Amniotic stem cell (primary cell): ENCODE results near the gene ZBTB20.

Source experiments
- DNase-seq: peaks from one replicate; lab custom pipeline; 2025; lab: John Stamatoyannopoulos, UW

Gene ZBTB20

GRCh38 chr3:114671741-114672510 is 475.2 kb downstream of the ZBTB20 start:
- DNase-seq: no peak

- DNase-seq: no peak
These were observed 477.5 kb downstream of the ZBTB20 start for GRCh38 chr3:114669614-114670013.

DNA sequence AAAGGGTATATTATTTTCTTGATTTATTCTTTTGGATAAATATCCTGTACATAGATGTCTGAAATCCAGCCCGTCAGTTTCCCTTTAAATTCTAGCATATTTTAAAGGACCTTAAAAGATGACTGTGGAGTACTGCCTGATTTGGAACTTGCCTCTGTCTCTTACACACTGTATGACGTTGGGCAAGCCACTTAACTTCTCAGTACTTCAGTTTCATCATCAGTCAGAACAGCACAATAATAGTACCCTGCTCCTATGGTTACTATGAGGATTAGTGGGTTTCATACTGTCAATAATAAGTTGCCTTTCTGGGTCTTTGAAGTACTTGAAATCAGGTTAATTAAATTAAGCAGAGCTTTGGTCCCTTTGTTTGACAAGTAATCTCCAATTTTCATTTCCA is 479.0 kb downstream of the ZBTB20 start:
- DNase-seq: no peak

- DNase-seq: no peak
These were observed 480.5 kb downstream of the ZBTB20 start for GRCh38 chr3:114666623-114667022.

GRCh38 chr3:114664006-114664405 is 483.1 kb downstream of the ZBTB20 start:
- no peak for DNase-seq

DNA sequence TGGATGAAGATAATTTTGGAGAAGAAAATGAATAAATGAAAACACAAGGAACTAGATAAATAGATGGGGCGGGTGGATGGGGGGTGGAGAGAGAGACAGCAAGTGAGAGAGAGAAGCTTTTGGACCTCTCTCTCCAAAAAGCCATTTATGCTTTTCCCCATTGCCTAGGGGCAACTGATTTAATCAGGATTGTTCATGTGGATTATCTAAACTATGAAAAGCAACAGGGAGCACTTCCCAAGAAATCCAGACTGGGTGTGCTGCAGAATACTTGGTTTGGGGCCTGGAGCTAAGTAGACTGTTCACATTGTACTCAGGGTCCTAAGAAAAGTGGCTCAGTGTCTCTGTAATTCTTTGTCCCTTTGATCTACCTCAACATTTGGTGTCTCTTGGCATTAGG is 486.3 kb downstream of the ZBTB20 start:
- no peak for DNase-seq

GRCh38 chr3:114660124-114660523 is 487.0 kb downstream of the ZBTB20 start:
- DNase-seq: peak; percentile 1

- no peak for DNase-seq
These were observed 487.7 kb downstream of the ZBTB20 start for GRCh38 chr3:114659109-114660061.

DNA sequence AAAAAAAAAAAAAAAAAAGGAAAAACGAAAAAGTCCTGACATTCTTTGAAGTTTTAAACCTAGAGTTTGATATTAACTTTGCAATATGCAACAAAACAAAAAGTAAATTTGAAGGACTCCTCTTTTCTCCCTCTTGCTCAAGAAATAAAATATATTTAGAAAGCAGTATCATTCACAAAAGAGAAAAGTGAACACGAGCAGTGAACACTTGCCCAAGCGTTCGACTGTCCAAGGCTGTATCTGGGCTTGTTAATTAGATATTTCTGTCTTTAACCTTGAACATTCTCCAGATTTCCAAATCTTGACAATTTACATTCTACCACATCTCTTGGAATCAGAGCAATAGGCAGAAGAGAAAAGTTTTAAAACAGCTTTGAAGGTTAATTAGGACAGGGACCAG is 495.5 kb downstream of the ZBTB20 start:
- DNase-seq: no peak

DNA sequence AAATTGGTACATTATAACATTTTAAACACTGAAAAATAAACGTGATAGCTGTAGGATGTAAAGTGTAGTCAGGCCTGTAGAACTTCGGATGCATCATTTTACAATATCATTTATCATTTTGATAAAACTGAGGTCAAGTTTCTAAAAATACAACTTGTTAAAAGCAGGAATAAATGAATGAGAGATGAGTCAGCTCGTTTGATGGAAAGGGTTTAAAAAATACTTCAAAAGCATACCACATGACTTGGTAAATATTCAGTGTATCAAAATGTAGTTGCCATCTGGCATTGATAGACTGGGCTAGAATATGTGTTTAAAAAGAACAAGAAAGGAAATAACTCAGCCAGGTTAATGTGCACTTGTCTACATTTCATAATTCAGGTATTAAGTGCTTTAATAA is 496.3 kb downstream of the ZBTB20 start:
- DNase-seq: no peak

- no peak for DNase-seq
These were observed 497.8 kb downstream of the ZBTB20 start for GRCh38 chr3:114649331-114649730.

GRCh38 chr3:114646526-114646925 is 500.6 kb downstream of the ZBTB20 start:
- DNase-seq: no peak

DNA sequence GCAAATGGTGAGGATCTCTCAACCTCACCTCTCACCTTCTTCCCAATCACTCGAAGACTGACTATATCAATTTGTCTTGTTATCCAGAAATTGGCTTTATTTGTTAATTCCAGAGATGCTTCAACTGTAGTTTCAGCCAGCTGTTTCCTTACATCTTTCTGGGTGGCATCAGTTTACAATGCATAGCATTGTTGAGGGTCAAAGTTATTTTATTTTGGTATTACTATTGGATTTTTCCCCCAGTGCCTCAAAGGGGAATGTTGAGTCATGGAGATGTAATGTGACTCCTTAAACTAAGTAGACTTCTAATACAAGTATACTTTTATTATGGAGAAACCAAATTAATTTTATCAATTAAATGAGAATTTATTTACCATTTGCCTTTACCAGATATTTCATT is 501.7 kb downstream of the ZBTB20 start:
- no peak for DNase-seq

- no peak for DNase-seq
These were observed 502.7 kb downstream of the ZBTB20 start for GRCh38 chr3:114644367-114644766.

GRCh38 chr3:114642951-114643741 is 503.9 kb downstream of the ZBTB20 start:
- no peak for DNase-seq

DNA sequence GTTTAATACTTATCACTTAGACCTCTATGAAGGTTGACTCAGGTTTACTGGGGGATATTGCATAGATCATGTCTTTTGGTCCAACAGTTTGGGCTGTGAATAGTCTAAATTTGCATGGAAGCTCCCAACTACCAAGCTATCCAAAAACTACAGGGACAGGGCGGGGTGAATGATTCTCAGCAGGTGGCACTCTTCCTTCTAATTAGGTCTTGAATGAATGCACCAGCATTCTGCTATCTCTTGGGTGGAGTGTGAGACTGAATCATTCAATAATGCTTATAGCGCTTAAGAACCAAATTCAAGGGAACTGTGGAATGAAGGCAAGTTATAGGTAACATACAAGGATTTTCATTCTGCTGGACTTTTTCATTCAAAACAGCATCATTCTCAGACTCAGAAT is 507.0 kb downstream of the ZBTB20 start:
- no peak for DNase-seq

GRCh38 chr3:114639171-114639570 is 507.9 kb downstream of the ZBTB20 start:
- no peak for DNase-seq

DNA sequence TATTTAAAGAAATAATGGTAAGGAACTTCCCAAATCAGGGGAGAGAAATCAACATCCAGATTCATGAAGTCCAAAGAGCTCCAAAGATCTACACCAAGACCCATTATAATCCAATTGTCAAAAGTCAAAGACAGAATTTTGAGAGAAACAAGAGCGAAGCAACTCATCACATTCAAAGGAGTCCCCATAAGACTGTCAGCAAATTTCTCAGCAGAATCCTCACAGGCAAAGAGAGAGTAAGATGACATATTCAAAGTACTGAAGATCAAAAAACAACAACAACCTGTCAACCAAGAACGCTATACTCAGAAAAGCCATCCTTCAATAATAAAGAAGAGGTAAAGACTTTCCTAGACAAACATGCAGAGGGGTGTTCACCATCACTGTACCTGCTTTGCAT is 511.2 kb downstream of the ZBTB20 start:
- no peak for DNase-seq

- no peak for DNase-seq
These were observed 512.5 kb downstream of the ZBTB20 start for GRCh38 chr3:114634635-114635034.

- no peak for DNase-seq
These were observed 514.2 kb downstream of the ZBTB20 start for GRCh38 chr3:114632757-114633424.

DNA sequence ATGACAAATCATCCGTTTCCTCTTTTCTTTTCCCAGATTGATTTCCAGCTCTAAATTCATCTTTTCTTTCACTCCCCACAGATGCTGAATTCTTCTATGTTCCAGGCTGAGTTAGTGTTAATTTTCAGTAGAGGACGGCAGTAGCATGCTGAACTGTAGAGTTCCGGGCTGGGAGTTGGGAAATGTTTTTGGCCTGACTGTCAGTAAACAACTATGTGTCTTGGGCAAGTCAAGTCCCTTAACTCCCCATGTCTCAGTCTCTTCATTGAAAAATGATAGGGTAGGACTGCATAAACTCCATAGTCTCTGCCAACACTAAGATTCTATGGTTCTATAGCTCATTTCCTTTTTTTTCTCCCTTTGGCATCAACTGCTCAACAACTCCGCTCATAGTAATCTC is 519.3 kb downstream of the ZBTB20 start:
- no peak for DNase-seq

DNA sequence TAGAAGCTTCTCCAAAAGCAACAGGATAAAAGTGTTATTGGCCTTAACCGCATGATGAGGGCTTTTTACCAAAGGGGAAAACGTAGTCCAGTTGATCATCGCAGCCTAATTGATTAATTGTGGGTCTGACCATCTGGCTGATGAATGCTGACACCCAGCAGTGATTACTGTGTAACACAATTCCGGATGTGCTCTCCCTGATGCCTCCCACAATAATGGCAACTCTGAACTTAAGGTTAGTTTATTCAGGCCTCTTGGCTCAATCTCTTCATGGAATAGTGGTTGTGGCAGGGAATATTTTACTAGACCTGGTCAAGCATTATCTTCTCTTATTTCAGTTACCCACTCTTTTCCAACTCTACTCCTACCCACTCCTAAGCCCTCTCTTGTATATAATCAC is 520.3 kb downstream of the ZBTB20 start:
- DNase-seq: no peak
